Measurements from ENCODE around the gene TRPC3. TPM values are rescaled to one million over a fixed set of nuclear protein-coding genes. Genes with fewer than 3 reads are reported as not detected.

Gene TRPC3
- total RNA-seq, 1 donor: under 0.01 TPM

- Histone ChIP-seq H4K20me1 (ENCODE audit: insufficient read depth, low read length) (no peaks in the 10 kb centered on the region), H3K27ac (ENCODE audit: low read depth, low read length) (no peak overlapping the region), H2AFZ (ENCODE audit: low read length) (no peak overlapping the region), H3K9me3 (ENCODE audit: low read depth, low read length) (no peaks in the 10 kb centered on the region), H3K27me3 (ENCODE audit: insufficient read depth, low read length) (peaks cover 9% of the 10 kb centered on the region), H3K4me1 (ENCODE audit: insufficient read depth, low read length) (no peaks in the 10 kb centered on the region), H3K79me2 (ENCODE audit: insufficient read depth, low read length) (no peaks in the 10 kb centered on the region), H3K4me2 (ENCODE audit: insufficient read depth, low read length) (no peak overlapping the region), H3K4me3 (ENCODE audit: insufficient read depth, low read length) (no peak overlapping the region), H3K36me3 (ENCODE audit: insufficient read depth, low read length) (no peaks in the 10 kb centered on the region)
- no peak for DNase-seq (ENCODE audit: insufficient read length, low spot score, missing footprints)
- TF ChIP-seq CTCF (IDR thresholded peaks at IDR 0.05; ENCODE audit: extremely low read depth, low read depth, low read length): no peak
Observed at GRCh38 chr4:121958777-121959176, 6.9 kb upstream of the TRPC3 start.

- Histone ChIP-seq H3K36me3 (ENCODE audit: insufficient read depth, low read length) (no peaks in the 10 kb centered on the region), H2AFZ (ENCODE audit: low read length) (no peak overlapping the region), H3K9me3 (ENCODE audit: low read depth, low read length) (no peaks in the 10 kb centered on the region), H3K4me2 (ENCODE audit: insufficient read depth, low read length) (no peak overlapping the region), H3K4me3 (ENCODE audit: insufficient read depth, low read length) (no peak overlapping the region), H3K79me2 (ENCODE audit: insufficient read depth, low read length) (no peaks in the 10 kb centered on the region), H3K4me1 (ENCODE audit: insufficient read depth, low read length) (no peaks in the 10 kb centered on the region), H3K27me3 (ENCODE audit: insufficient read depth, low read length) (peaks cover 24% of the 10 kb centered on the region), H4K20me1 (ENCODE audit: insufficient read depth, low read length) (no peaks in the 10 kb centered on the region), H3K27ac (ENCODE audit: low read depth, low read length) (no peak overlapping the region)
- no peak for TF ChIP-seq CTCF (IDR thresholded peaks at IDR 0.05; ENCODE audit: extremely low read depth, low read depth, low read length)
- no peak for DNase-seq (ENCODE audit: insufficient read length, low spot score, missing footprints)
Observed at GRCh38 chr4:121957266-121957665, 5.4 kb upstream of the TRPC3 start.

GRCh38 chr4:121953860-121954259 is 2.0 kb upstream of the TRPC3 start:
- DNase-seq (ENCODE audit: insufficient read length, low spot score, missing footprints): no peak
- Histone ChIP-seq H3K27me3 (ENCODE audit: insufficient read depth, low read length) (peaks cover 50% of the 10 kb centered on the region), H4K20me1 (ENCODE audit: insufficient read depth, low read length) (no peaks in the 10 kb centered on the region), H3K4me1 (ENCODE audit: insufficient read depth, low read length) (peaks cover 8% of the 10 kb centered on the region), H3K27ac (ENCODE audit: low read depth, low read length) (no peak overlapping the region), H3K79me2 (ENCODE audit: insufficient read depth, low read length) (no peaks in the 10 kb centered on the region), H3K4me3 (ENCODE audit: insufficient read depth, low read length) (no peak overlapping the region), H2AFZ (ENCODE audit: low read length) (no peak overlapping the region), H3K4me2 (ENCODE audit: insufficient read depth, low read length) (no peak overlapping the region), H3K36me3 (ENCODE audit: insufficient read depth, low read length) (no peaks in the 10 kb centered on the region), H3K9me3 (ENCODE audit: low read depth, low read length) (no peaks in the 10 kb centered on the region)
- no peak for TF ChIP-seq CTCF (IDR thresholded peaks at IDR 0.05; ENCODE audit: extremely low read depth, low read depth, low read length)

GRCh38 chr4:121952290-121952689 is 430 bp upstream of the TRPC3 start:
- H3K79me2 ChIP-seq (ENCODE audit: insufficient read depth, low read length): no peaks in the 10 kb centered on the region
- peak overlapping the region; percentile 98 for H3K4me2 ChIP-seq (ENCODE audit: insufficient read depth, low read length)
- H3K36me3 ChIP-seq (ENCODE audit: insufficient read depth, low read length): no peaks in the 10 kb centered on the region
- H3K9me3 ChIP-seq (ENCODE audit: low read depth, low read length): no peaks in the 10 kb centered on the region
- H3K4me3 ChIP-seq (ENCODE audit: insufficient read depth, low read length): no peak overlapping the region
- TF ChIP-seq CTCF (IDR thresholded peaks at IDR 0.05; ENCODE audit: extremely low read depth, low read depth, low read length): no peak
- H3K4me1 ChIP-seq (ENCODE audit: insufficient read depth, low read length): peaks cover 8% of the 10 kb centered on the region
- no peaks in the 10 kb centered on the region for H4K20me1 ChIP-seq (ENCODE audit: insufficient read depth, low read length)
- H3K27ac ChIP-seq (ENCODE audit: low read depth, low read length): no peak overlapping the region
- peak overlapping the region; percentile 51 for H2AFZ ChIP-seq (ENCODE audit: low read length)
- peaks cover 50% of the 10 kb centered on the region for H3K27me3 ChIP-seq (ENCODE audit: insufficient read depth, low read length)
- no peak for DNase-seq (ENCODE audit: insufficient read length, low spot score, missing footprints)
